ENCODE measurements around the gene PHOX2B. TPM values are rescaled to one million over a fixed set of nuclear protein-coding genes. Genes with fewer than 3 reads are reported as not detected.

PHOX2B gene
- total RNA-seq, 1 experiment from 2014 or later: not detected

- H3K27me3 ChIP-seq (ENCODE audit: insufficient read depth, low read length): no peaks in the 10 kb centered on the region
- H3K4me2 ChIP-seq (ENCODE audit: low read length): no peak overlapping the region
- H2AFZ ChIP-seq (ENCODE audit: low read depth, low read length, poor library complexity, severe bottlenecking): no peak overlapping the region
- no peak overlapping the region for H3K27ac ChIP-seq (ENCODE audit: low read depth, low read length)
- CTCF ChIA-PET: no interaction called here
- H3K9ac ChIP-seq (ENCODE audit: low read length): no peak overlapping the region
- no peaks in the 10 kb centered on the region for H3K36me3 ChIP-seq (ENCODE audit: control insufficient read depth in 1 of 2, insufficient read depth in 2 of 2, low read length in 2 of 2)
- POLR2A ChIA-PET: no interaction called here
- intact Hi-C loops (cut with micrococcal nuclease): no loop called here
- no peaks in the 10 kb centered on the region for H3K9me2 ChIP-seq (ENCODE audit: insufficient read depth)
- no peaks in the 10 kb centered on the region for H3K79me2 ChIP-seq (ENCODE audit: insufficient read depth, low read length)
- no peak overlapping the region for H3K4me3 ChIP-seq (replicated peaks in 1 of 2; ENCODE audit: low read depth in 1 of 2, low read length in 2 of 2)
- H4K20me1 ChIP-seq (ENCODE audit: insufficient read depth): no peaks in the 10 kb centered on the region
- no TSS peak for BruUV-seq (replicated peaks)
- RAD21 ChIA-PET (ENCODE audit: low non-redundant PET in 1 of 2, low total read pairs in 2 of 2, uncharacterized antibody in 2 of 2, unreplicated experiment in 2 of 2): no interaction called here
- ATAC-seq: no peak
- no peak for DNase-seq (ENCODE audit: low read depth, low spot score)
- peaks cover 0 to 7% of the 10 kb centered on the region in 2 experiments; a peak in 1 of 4 replicates for H3K4me1 ChIP-seq (ENCODE audit: control insufficient read depth in 1 of 2, insufficient read depth in 2 of 2, low read length in 2 of 2)
- TF ChIP-seq, protein P1, sequence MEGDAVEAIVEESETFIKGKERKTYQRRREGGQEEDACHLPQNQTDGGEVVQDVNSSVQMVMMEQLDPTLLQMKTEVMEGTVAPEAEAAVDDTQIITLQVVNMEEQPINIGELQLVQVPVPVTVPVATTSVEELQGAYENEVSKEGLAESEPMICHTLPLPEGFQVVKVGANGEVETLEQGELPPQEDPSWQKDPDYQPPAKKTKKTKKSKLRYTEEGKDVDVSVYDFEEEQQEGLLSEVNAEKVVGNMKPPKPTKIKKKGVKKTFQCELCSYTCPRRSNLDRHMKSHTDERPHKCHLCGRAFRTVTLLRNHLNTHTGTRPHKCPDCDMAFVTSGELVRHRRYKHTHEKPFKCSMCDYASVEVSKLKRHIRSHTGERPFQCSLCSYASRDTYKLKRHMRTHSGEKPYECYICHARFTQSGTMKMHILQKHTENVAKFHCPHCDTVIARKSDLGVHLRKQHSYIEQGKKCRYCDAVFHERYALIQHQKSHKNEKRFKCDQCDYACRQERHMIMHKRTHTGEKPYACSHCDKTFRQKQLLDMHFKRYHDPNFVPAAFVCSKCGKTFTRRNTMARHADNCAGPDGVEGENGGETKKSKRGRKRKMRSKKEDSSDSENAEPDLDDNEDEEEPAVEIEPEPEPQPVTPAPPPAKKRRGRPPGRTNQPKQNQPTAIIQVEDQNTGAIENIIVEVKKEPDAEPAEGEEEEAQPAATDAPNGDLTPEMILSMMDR (IDR thresholded peaks at IDR 0.05 in 2 of 3, conservative IDR thresholded peaks at IDR 0.05 in 1 of 3; ENCODE audit: borderline replicate concordance in 1 of 3, insufficient read depth in 1 of 3, low read depth in 2 of 3, low read length in 2 of 3): no peak
- TF ChIP-seq, protein P2, sequence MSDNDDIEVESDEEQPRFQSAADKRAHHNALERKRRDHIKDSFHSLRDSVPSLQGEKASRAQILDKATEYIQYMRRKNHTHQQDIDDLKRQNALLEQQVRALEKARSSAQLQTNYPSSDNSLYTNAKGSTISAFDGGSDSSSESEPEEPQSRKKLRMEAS (IDR thresholded peaks at IDR 0.05): no peak
- TF ChIP-seq POLR2AphosphoS5 (IDR thresholded peaks at IDR 0.05; ENCODE audit: low read depth, low read length) (no peak), EZH2 (IDR thresholded peaks at IDR 0.05) (no peak), YY1 (IDR thresholded peaks at IDR 0.05; ENCODE audit: extremely low read depth, insufficient replicate concordance, low read depth, low read length) (no peak), POLR2A (IDR thresholded peaks at IDR 0.05; ENCODE audit: borderline replicate concordance, extremely low read depth, insufficient read depth, insufficient read length) (no peak), JUND (IDR thresholded peaks at IDR 0.05) (no peak), FOSL1 (IDR thresholded peaks at IDR 0.05; ENCODE audit: low read depth) (no peak), SIN3A (IDR thresholded peaks at IDR 0.05; ENCODE audit: low read depth) (no peak), ATF3 (IDR thresholded peaks at IDR 0.05) (no peak), ZNF274 (IDR thresholded peaks at IDR 0.05; ENCODE audit: low read depth, low read length) (no peak), ZFX (IDR thresholded peaks at IDR 0.05) (no peak), SRF (IDR thresholded peaks at IDR 0.05; ENCODE audit: low read depth) (no peak), SP1 (IDR thresholded peaks at IDR 0.05; ENCODE audit: low read depth) (no peak)
- TF ChIP-seq, protein P3, sequence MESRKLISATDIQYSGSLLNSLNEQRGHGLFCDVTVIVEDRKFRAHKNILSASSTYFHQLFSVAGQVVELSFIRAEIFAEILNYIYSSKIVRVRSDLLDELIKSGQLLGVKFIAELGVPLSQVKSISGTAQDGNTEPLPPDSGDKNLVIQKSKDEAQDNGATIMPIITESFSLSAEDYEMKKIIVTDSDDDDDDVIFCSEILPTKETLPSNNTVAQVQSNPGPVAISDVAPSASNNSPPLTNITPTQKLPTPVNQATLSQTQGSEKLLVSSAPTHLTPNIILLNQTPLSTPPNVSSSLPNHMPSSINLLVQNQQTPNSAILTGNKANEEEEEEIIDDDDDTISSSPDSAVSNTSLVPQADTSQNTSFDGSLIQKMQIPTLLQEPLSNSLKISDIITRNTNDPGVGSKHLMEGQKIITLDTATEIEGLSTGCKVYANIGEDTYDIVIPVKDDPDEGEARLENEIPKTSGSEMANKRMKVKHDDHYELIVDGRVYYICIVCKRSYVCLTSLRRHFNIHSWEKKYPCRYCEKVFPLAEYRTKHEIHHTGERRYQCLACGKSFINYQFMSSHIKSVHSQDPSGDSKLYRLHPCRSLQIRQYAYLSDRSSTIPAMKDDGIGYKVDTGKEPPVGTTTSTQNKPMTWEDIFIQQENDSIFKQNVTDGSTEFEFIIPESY (IDR thresholded peaks at IDR 0.05; ENCODE audit: extremely low read depth, insufficient replicate concordance, low read length): no peak
- H3K9me3 ChIP-seq (ENCODE audit: control insufficient read depth in 1 of 2, insufficient read depth in 1 of 2, low read depth in 1 of 2, low read length in 2 of 2): no peaks in the 10 kb centered on the region
Observed at GRCh38 chr4:41713768-41714167, 34.8 kb downstream of the PHOX2B start.

Measured in HCT116 (cell line).